HCT116 (cell line): ENCODE data around the gene SLFN5. TPM values are rescaled to one million over a fixed set of nuclear protein-coding genes. Genes with fewer than 3 reads are reported as not detected.

Experiments used
- ATAC-seq: fragments of 200-7000 bp; cut with Tn5 transposase; 2 replicates; pipeline ENCODE4 v1.9.1; 2020; ENCODE audit warnings: mild to moderate bottlenecking, moderate library complexity
- BruUV-seq: library from RNA; stranded (reverse); fragments of 400-500 nt; replicated peaks from 2 replicates; lab custom pipeline; 2021; lab: Mats Ljungman, UMichigan
- CTCF ChIA-PET: fragments of 300-600 bp; sonication (Branson Sonifier 250); formaldehyde crosslinking; loops from one replicate; lab custom pipeline; 2021; ENCODE audit warnings: antibody characterized with exemption; lab: Charles Lee
- POLR2A ChIA-PET: fragments of 300-600, 350-600 bp; sonication (Branson Sonifier 250); formaldehyde crosslinking; loops from one replicate; lab custom pipeline; 2021; ENCODE audit warnings: antibody characterized with exemption; lab: Charles Lee
- RAD21 ChIA-PET, 2 experiments: fragments of 300-600 bp; sonication (Branson Sonifier 250); formaldehyde crosslinking; loops; one replicate each; lab custom pipeline; 2023; ENCODE audit warnings: low total read pairs in 2 of 2; ENCODE audit not compliant: uncharacterized antibody in 2 of 2, unreplicated experiment in 2 of 2, low non-redundant PET in 1 of 2; lab: Charles Lee
- DNase-seq: peaks from one replicate; pipeline ENCODE4 v3.0.0-alpha.2; 2010; ENCODE audit warnings: low read depth, low spot score
- H2AFZ ChIP-seq: fragments of 200-600 bp; shearing (Covaris generic), sonication (generic); 2 replicates; pipeline ENCODE4 v1.6.1; 2017; ENCODE audit warnings: low read depth, mixed run types, mixed read lengths, antibody characterized with exemption, low read length; ENCODE audit not compliant: poor library complexity, severe bottlenecking
- H3K27ac ChIP-seq: 2 replicates; pipeline ENCODE4 v1.5.1; 2012; ENCODE audit warnings: low read depth, low read length
- H3K27me3 ChIP-seq: fragments of 200-600 bp; sonication (generic); 2 replicates; pipeline ENCODE4 v1.6.1; 2016; ENCODE audit warnings: mixed run types, low read length, mixed read lengths; ENCODE audit not compliant: insufficient read depth
- H3K36me3 ChIP-seq, 2 experiments: fragments of 200-500 bp in 1 of 2; fragments of 200-600 bp in 1 of 2; sonication (Bioruptor generic) in 1 of 2; sonication (generic) in 1 of 2; 2 replicates each; pipeline versions ENCODE4 v1.5.1 to v1.6.1; 2014 to 2016; ENCODE audit warnings: low read length in 2 of 2, inconsistent platforms in 1 of 2, mixed read lengths in 1 of 2, mixed run types in 1 of 2; ENCODE audit not compliant: insufficient read depth in 2 of 2, control insufficient read depth in 1 of 2
- H3K4me1 ChIP-seq, 2 experiments: fragments of 200-600 bp in 1 of 2; sonication (generic) in 1 of 2; 2 replicates each; pipeline versions ENCODE4 v1.5.1 to v1.6.1; 2012 to 2017; ENCODE audit warnings: low read length in 2 of 2, inconsistent platforms in 1 of 2, mild to moderate bottlenecking in 1 of 2, mixed read lengths in 1 of 2, mixed run types in 1 of 2, moderate library complexity in 1 of 2; ENCODE audit not compliant: insufficient read depth in 2 of 2, control insufficient read depth in 1 of 2
- H3K4me2 ChIP-seq: fragments of 200-600 bp; sonication (generic); 2 replicates; pipeline ENCODE4 v1.6.1; 2017; ENCODE audit warnings: mixed run types, low read length, mixed read lengths
- H3K4me3 ChIP-seq, 2 experiments: fragments of 200-600 bp in 1 of 2; sonication (generic) in 1 of 2; replicated peaks in 1 of 2; 2 replicates each; pipeline ENCODE4 v1.5.1; 2011 to 2016; ENCODE audit warnings: low read length in 2 of 2, control low read depth in 1 of 2, low read depth in 1 of 2, mild to moderate bottlenecking in 1 of 2, mixed read lengths in 1 of 2, mixed run types in 1 of 2
- H3K79me2 ChIP-seq: fragments of 200-600 bp; sonication (generic); 2 replicates; pipeline ENCODE4 v1.6.1; 2017; ENCODE audit warnings: mild to moderate bottlenecking, mixed run types, low read length, moderate library complexity, mixed read lengths; ENCODE audit not compliant: insufficient read depth
- H3K9ac ChIP-seq: fragments of 200-600 bp; sonication (generic); 2 replicates; pipeline ENCODE4 v1.6.1; 2016; ENCODE audit warnings: low read length, mixed read lengths
- H3K9me2 ChIP-seq: fragments of 200-600 bp; sonication (generic), shearing (Covaris generic); 2 replicates; pipeline ENCODE4 v1.6.1; 2017; ENCODE audit warnings: mixed run types, mild to moderate bottlenecking, moderate library complexity; ENCODE audit not compliant: insufficient read depth
- H3K9me3 ChIP-seq, 2 experiments: fragments of 200-500 bp in 1 of 2; fragments of 200-600 bp in 1 of 2; sonication (Bioruptor generic) in 1 of 2; sonication (generic) in 1 of 2; 2 replicates each; pipeline ENCODE4 v1.6.1; 2014 to 2017; ENCODE audit warnings: low read length in 2 of 2, mixed read lengths in 2 of 2, inconsistent platforms in 1 of 2, low read depth in 1 of 2, mild to moderate bottlenecking in 1 of 2, mixed run types in 1 of 2, moderate library complexity in 1 of 2; ENCODE audit not compliant: control insufficient read depth in 1 of 2, insufficient read depth in 1 of 2
- H4K20me1 ChIP-seq: fragments of 200-600 bp; sonication (generic), shearing (Covaris generic); 2 replicates; pipeline ENCODE4 v1.6.1; 2017; ENCODE audit warnings: mixed run types, mild to moderate bottlenecking, moderate library complexity; ENCODE audit not compliant: insufficient read depth
- ATF3 ChIP-seq: IDR thresholded peaks from 2 replicates; pipeline ENCODE4 v1.6.1; 2012
- CBX3 ChIP-seq: IDR thresholded peaks from 2 replicates; pipeline ENCODE4 v1.6.1; 2012; ENCODE audit warnings: low read depth
- EGR1 ChIP-seq: IDR thresholded peaks from 2 replicates; pipeline ENCODE4 v1.6.1; 2012; ENCODE audit warnings: low read depth
- ELF1 ChIP-seq: IDR thresholded peaks from 2 replicates; pipeline ENCODE4 v1.6.1; 2012; ENCODE audit warnings: low read depth, borderline replicate concordance
- EZH2phosphoT487 ChIP-seq: fragments of 200-600 bp; IDR thresholded peaks from 2 replicates; pipeline ENCODE4 v1.6.1; 2018; ENCODE audit warnings: antibody characterized with exemption, borderline replicate concordance
- FOSL1 ChIP-seq: IDR thresholded peaks from 2 replicates; pipeline ENCODE4 v1.6.1; 2012; ENCODE audit warnings: low read depth
- JUND ChIP-seq: IDR thresholded peaks from 2 replicates; pipeline ENCODE4 v1.6.1; 2012
- POLR2A ChIP-seq: IDR thresholded peaks from 2 replicates; pipeline ENCODE4 v1.7.0; 2011; ENCODE audit warnings: borderline replicate concordance; ENCODE audit not compliant: insufficient read depth, insufficient read length; ENCODE audit errors: extremely low read depth
- POLR2AphosphoS5 ChIP-seq: IDR thresholded peaks from 2 replicates; pipeline ENCODE4 v1.6.1; 2011; ENCODE audit warnings: mild to moderate bottlenecking, low read depth, low read length, moderate library complexity
- RAD21 ChIP-seq: IDR thresholded peaks from 2 replicates; pipeline ENCODE4 v1.6.1; 2012; ENCODE audit warnings: low read depth, mild to moderate bottlenecking
- SP1 ChIP-seq: IDR thresholded peaks from 2 replicates; pipeline ENCODE4 v1.6.1; 2012; ENCODE audit warnings: low read depth
- TCF7L2 ChIP-seq: IDR thresholded peaks from 2 replicates; pipeline ENCODE4 v1.7.0; 2011; ENCODE audit warnings: borderline replicate concordance, inconsistent platforms; ENCODE audit not compliant: insufficient read depth, insufficient read length; ENCODE audit errors: extremely low read depth
- YY1 ChIP-seq: IDR thresholded peaks from 2 replicates; pipeline ENCODE4 v1.6.1; 2011; ENCODE audit warnings: low read length, low read depth, moderate library complexity, mild to moderate bottlenecking; ENCODE audit not compliant: insufficient replicate concordance; ENCODE audit errors: extremely low read depth
- ZBTB33 ChIP-seq: IDR thresholded peaks from 2 replicates; pipeline ENCODE4 v1.6.1; 2011; ENCODE audit warnings: mild to moderate bottlenecking, low read length, moderate library complexity; ENCODE audit not compliant: insufficient replicate concordance; ENCODE audit errors: extremely low read depth
- ZFX ChIP-seq: fragments of 450-650 bp; IDR thresholded peaks from 2 replicates; pipeline ENCODE4 v1.6.1; 2017
- ZNF274 ChIP-seq: fragments of 200-500 bp; sonication (Bioruptor generic); IDR thresholded peaks from 2 replicates; pipeline ENCODE4 v1.6.1; 2014; ENCODE audit warnings: mild to moderate bottlenecking, low read depth, low read length, inconsistent platforms
- intact Hi-C: fragments of 100-400 bp; cut with micrococcal nuclease; formaldehyde crosslinking; loops from 2 replicates; pipeline ENCODE4 v1.10.0; 2022
- total RNA-seq: library from RNA; stranded (reverse); gene quantifications from one replicate; pipeline ENCODE4 v1.2.1, GENCODE V29; 2021; ENCODE audit not compliant: unreplicated experiment
- TF ChIP-seq, protein P1 (sequence below): IDR thresholded peaks from 2 replicates; pipeline ENCODE4 v1.6.1; 2012

Gene SLFN5
- total RNA-seq, 1 experiment from 2014 or later, result 23.7 TPM

GRCh38 chr17:35294756-35295155 lies 51.9 kb downstream of the SLFN5 start:
- no peak overlapping the region for H3K4me2 ChIP-seq
- no peaks in the 10 kb centered on the region for H3K36me3 ChIP-seq
- H3K4me3 ChIP-seq, result no peak overlapping the region
- POLR2A ChIA-PET, result no interaction called here
- H4K20me1 ChIP-seq, result no peaks in the 10 kb centered on the region
- ATAC-seq (no peak), DNase-seq (no peak)
- peaks cover 2 to 3% of the 10 kb centered on the region in 2 experiments; a peak in 2 of 4 replicates for H3K4me1 ChIP-seq
- H2AFZ ChIP-seq, result no peak overlapping the region
- RAD21 ChIA-PET, result no interaction called here
- TF ChIP-seq ELF1, result no peak
- TF ChIP-seq FOSL1, result no peak
- TF ChIP-seq EGR1, result no peak
- TF ChIP-seq YY1, result no peak
- TF ChIP-seq, protein P1, sequence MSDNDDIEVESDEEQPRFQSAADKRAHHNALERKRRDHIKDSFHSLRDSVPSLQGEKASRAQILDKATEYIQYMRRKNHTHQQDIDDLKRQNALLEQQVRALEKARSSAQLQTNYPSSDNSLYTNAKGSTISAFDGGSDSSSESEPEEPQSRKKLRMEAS, result no peak
- no peak for TF ChIP-seq ZNF274
- no peak for TF ChIP-seq ZBTB33
- TF ChIP-seq SP1, result no peak
- TF ChIP-seq TCF7L2, result no peak
- no peak for TF ChIP-seq POLR2AphosphoS5
- TF ChIP-seq JUND, result no peak
- TF ChIP-seq RAD21, result no peak
- no peak for TF ChIP-seq ZFX
- TF ChIP-seq CBX3, result no peak
- TF ChIP-seq ATF3, result no peak
- TF ChIP-seq POLR2A, result no peak
- no peak for TF ChIP-seq EZH2phosphoT487
- H3K9me3 ChIP-seq, result 0 out of 4 replicates have a peak, but pooled peaks cover 0 to 4% of the 10 kb centered on the region in 2 experiments
- BruUV-seq, result no TSS peak
- no peaks in the 10 kb centered on the region for H3K79me2 ChIP-seq
- no peaks in the 10 kb centered on the region for H3K9me2 ChIP-seq
- intact Hi-C loops, result no loop called here
- CTCF ChIA-PET, result no interaction called here
- peaks cover 38% of the 10 kb centered on the region for H3K27me3 ChIP-seq
- no peak overlapping the region for H3K9ac ChIP-seq
- H3K27ac ChIP-seq, result no peak overlapping the region
